A673 (cell line): Measurements from ENCODE around the gene STPG1. TPM values are rescaled to one million over a fixed set of nuclear protein-coding genes. Genes with fewer than 3 reads are reported as not detected.

Experiments
- BruUV-seq: library from RNA; stranded (reverse); fragments of 400-500 nt; replicated peaks from 2 replicates; lab custom pipeline; 2021; lab: Mats Ljungman, UMichigan
- CTCF ChIA-PET: fragments of 300-600 bp; sonication (Branson Sonifier 250); formaldehyde crosslinking; loops from one replicate; lab custom pipeline; 2022; ENCODE audit warnings: antibody characterized with exemption; lab: Charles Lee
- POLR2A ChIA-PET: fragments of 300-600 bp; sonication (Branson Sonifier 250); formaldehyde crosslinking; loops from one replicate; lab custom pipeline; 2022; ENCODE audit warnings: antibody characterized with exemption; ENCODE audit not compliant: low non-redundant PET; lab: Charles Lee
- DNase-seq: peaks from one replicate; pipeline ENCODE4 v3.0.0-alpha.2; 2015; ENCODE audit warnings: low spot score
- H3K27ac ChIP-seq: fragments of 200-600 bp; sonication (generic); 2 replicates; pipeline ENCODE4 v1.5.1; 2016; ENCODE audit warnings: mixed run types, low read depth, mild to moderate bottlenecking, mixed read lengths, antibody characterized with exemption, low read length; ENCODE audit not compliant: poor library complexity, severe bottlenecking
- H3K27me3 ChIP-seq: fragments of 200-600 bp; sonication (generic); replicated peaks from 2 replicates; pipeline ENCODE4 v1.6.1; 2017; ENCODE audit warnings: mixed run types, low read depth, mild to moderate bottlenecking, mixed read lengths, antibody characterized with exemption, low read length; ENCODE audit not compliant: insufficient read depth, poor library complexity
- H3K36me3 ChIP-seq: fragments of 200-600 bp; sonication (generic); 2 replicates; pipeline ENCODE4 v1.6.1; 2016; ENCODE audit warnings: mixed run types, mild to moderate bottlenecking, mixed read lengths, antibody characterized with exemption, low read length; ENCODE audit not compliant: insufficient read depth, poor library complexity, severe bottlenecking
- H3K4me1 ChIP-seq: fragments of 200-600 bp; sonication (generic); 2 replicates; pipeline ENCODE4 v1.6.1; 2017; ENCODE audit warnings: mixed run types, mild to moderate bottlenecking, mixed read lengths, antibody characterized with exemption, low read length; ENCODE audit not compliant: insufficient read depth, poor library complexity, severe bottlenecking
- H3K4me3 ChIP-seq: fragments of 200-600 bp; sonication (generic); 2 replicates; pipeline ENCODE4 v1.5.1; 2016; ENCODE audit warnings: low read depth, mixed run types, mild to moderate bottlenecking, mixed read lengths, low read length; ENCODE audit not compliant: poor library complexity, severe bottlenecking
- H3K9me3 ChIP-seq: fragments of 200-600 bp; sonication (generic); 2 replicates; pipeline ENCODE4 v1.6.1; 2016; ENCODE audit warnings: mixed run types, low read depth, mild to moderate bottlenecking, mixed read lengths, antibody characterized with exemption, low read length; ENCODE audit not compliant: poor library complexity, severe bottlenecking
- CTCF ChIP-seq: fragments of 300-800, 200-600 bp; sonication (generic); conservative IDR thresholded peaks from 2 replicates; pipeline ENCODE4 v1.5.1; 2017; ENCODE audit warnings: low read depth, mild to moderate bottlenecking, antibody characterized with exemption, low read length, moderate library complexity, mixed read lengths
- EZH2 ChIP-seq: fragments of 200-600 bp; sonication (generic); IDR thresholded peaks from 2 replicates; pipeline ENCODE4 v1.6.1; 2017; ENCODE audit warnings: borderline replicate concordance, low read depth, mild to moderate bottlenecking, mixed read lengths, antibody characterized with exemption, low read length; ENCODE audit not compliant: poor library complexity, severe bottlenecking
- intact Hi-C: fragments of 100-400 bp; cut with micrococcal nuclease; formaldehyde crosslinking; loops from one replicate; pipeline ENCODE4 v1.10.0; 2022; ENCODE audit not compliant: unreplicated experiment
- total RNA-seq: library from RNA; stranded (reverse); gene quantifications from 2 replicates; pipeline ENCODE4 v1.2.3, GENCODE V29; 2021

The STPG1 gene
- total RNA-seq, 1 experiment from 2014 or later, result 7.2 TPM

- no peak overlapping the region for H3K27ac ChIP-seq
- H3K9me3 ChIP-seq, result no peaks in the 10 kb centered on the region
- no peak for DNase-seq
- BruUV-seq, result no TSS peak
- CTCF ChIA-PET, result no interaction called here
- H3K4me1 ChIP-seq, result peaks cover 14% of the 10 kb centered on the region
- POLR2A ChIA-PET, result no interaction called here
- H3K36me3 ChIP-seq, result no peaks in the 10 kb centered on the region
- TF ChIP-seq CTCF (no peak), EZH2 (no peak)
- H3K4me3 ChIP-seq, result no peak overlapping the region
- no peaks in the 10 kb centered on the region for H3K27me3 ChIP-seq
- intact Hi-C loops, result no loop called here
Measured at GRCh38 chr1:24384251-24385090, 29.1 kb downstream of the STPG1 start.

- Histone ChIP-seq H3K36me3 (no peaks in the 10 kb centered on the region), H3K4me3 (no peak overlapping the region), H3K9me3 (no peaks in the 10 kb centered on the region), H3K27me3 (no peaks in the 10 kb centered on the region), H3K4me1 (peaks cover 14% of the 10 kb centered on the region), H3K27ac (no peak overlapping the region)
- ChIA-PET CTCF (no interaction called here), POLR2A (interaction anchor here (0.6 kb wide), 1 partner anchor 29 kb away, joined by 6 read pairs; no protein-coding TSS in a partner anchor)
- no peak for DNase-seq
- intact Hi-C loops, result no loop called here
- no TSS peak for BruUV-seq
- no peak for TF ChIP-seq EZH2
- no peak for TF ChIP-seq CTCF
Measured at GRCh38 chr1:24383381-24383940, 30.1 kb downstream of the STPG1 start.

GRCh38 chr1:24382165-24382577 is 31.4 kb downstream of the STPG1 start:
- no peaks in the 10 kb centered on the region for H3K27me3 ChIP-seq
- no peak overlapping the region for H3K4me3 ChIP-seq
- H3K4me1 ChIP-seq, result peaks cover 14% of the 10 kb centered on the region
- no peaks in the 10 kb centered on the region for H3K36me3 ChIP-seq
- no TSS peak for BruUV-seq
- ChIA-PET CTCF (interaction anchor here (1.0 kb wide), 1 partner anchor 10 kb away, joined by 3 read pairs; no protein-coding TSS in a partner anchor), POLR2A (interaction anchor here (0.6 to 0.7 kb wide), 2 partner anchors 10 to 189 kb away, joined by 5 to 13 read pairs; no protein-coding TSS in a partner anchor)
- H3K9me3 ChIP-seq, result no peaks in the 10 kb centered on the region
- no peak overlapping the region for H3K27ac ChIP-seq
- DNase-seq, result no peak
- intact Hi-C loops, result no loop called here
- TF ChIP-seq EZH2 (no peak), CTCF (no peak)
